ENCODE data around the gene CCDC88A.

DNA sequence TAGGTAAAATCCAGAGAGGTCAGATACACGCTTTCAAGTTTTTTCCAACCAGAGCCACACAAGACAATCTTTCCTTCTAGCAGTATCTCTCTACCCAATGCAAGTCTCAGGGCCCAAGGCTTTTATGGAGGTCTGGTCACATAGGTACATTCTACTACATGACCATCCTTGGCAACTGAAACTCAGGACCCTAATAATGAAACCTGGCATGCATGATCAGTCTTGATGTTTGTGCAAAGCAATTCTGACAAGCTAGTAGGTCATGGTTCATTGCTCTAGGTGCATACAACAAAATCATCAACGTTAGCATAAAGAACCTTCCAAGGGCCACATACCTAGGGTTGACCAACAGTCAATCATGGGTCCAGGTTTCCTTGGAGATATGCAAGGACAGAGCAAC, 33.2 kb upstream of the CCDC88A start:
- TF ChIP-seq EZH2phosphoT487 (IDR thresholded peaks at IDR 0.05; ENCODE audit: borderline replicate concordance, low read length): no peak
- TF ChIP-seq, protein P1, sequence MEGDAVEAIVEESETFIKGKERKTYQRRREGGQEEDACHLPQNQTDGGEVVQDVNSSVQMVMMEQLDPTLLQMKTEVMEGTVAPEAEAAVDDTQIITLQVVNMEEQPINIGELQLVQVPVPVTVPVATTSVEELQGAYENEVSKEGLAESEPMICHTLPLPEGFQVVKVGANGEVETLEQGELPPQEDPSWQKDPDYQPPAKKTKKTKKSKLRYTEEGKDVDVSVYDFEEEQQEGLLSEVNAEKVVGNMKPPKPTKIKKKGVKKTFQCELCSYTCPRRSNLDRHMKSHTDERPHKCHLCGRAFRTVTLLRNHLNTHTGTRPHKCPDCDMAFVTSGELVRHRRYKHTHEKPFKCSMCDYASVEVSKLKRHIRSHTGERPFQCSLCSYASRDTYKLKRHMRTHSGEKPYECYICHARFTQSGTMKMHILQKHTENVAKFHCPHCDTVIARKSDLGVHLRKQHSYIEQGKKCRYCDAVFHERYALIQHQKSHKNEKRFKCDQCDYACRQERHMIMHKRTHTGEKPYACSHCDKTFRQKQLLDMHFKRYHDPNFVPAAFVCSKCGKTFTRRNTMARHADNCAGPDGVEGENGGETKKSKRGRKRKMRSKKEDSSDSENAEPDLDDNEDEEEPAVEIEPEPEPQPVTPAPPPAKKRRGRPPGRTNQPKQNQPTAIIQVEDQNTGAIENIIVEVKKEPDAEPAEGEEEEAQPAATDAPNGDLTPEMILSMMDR (conservative IDR thresholded peaks at IDR 0.05; ENCODE audit: low read depth, low read length): no peak
